K562 (cell line): ENCODE measurements around the gene ADCY6. TPM values are rescaled to one million over a fixed set of nuclear protein-coding genes. Genes with fewer than 3 reads are reported as not detected.

Experiments
- CHD4 ChIP-seq: fragments of 200-600 bp; sonication (generic); IDR thresholded peaks from 3 replicates; pipeline ENCODE4 v1.6.1; 2012; ENCODE audit warnings: low read depth, mild to moderate bottlenecking, mixed read lengths, low read length, inconsistent platforms; ENCODE audit not compliant: insufficient read depth, insufficient replicate concordance, poor library complexity, severe bottlenecking
- CTCF ChIP-seq, 3 experiments: IDR thresholded peaks in 2 of 3; conservative IDR thresholded peaks in 1 of 3; 2 replicates each; pipeline ENCODE4 v1.5.1; 2011 to 2012; ENCODE audit warnings: low read length in 3 of 3, mild to moderate bottlenecking in 3 of 3, control low read depth in 2 of 3, improper control_type of control experiment in 1 of 3, inconsistent platforms in 1 of 3, low read depth in 1 of 3, mixed read lengths in 1 of 3, moderate library complexity in 1 of 3; ENCODE audit not compliant: insufficient read depth in 2 of 3
- ESRRB ChIP-seq: fragments of 250-450 bp; sonication (Bioruptor Pico); IDR thresholded peaks from 2 replicates; pipeline ENCODE4 v1.5.0; 2020; ENCODE audit warnings: mild to moderate bottlenecking, moderate library complexity, borderline replicate concordance
- PRDM10 ChIP-seq: fragments of 450-650 bp; IDR thresholded peaks from 2 replicates; pipeline ENCODE4 v1.6.1; 2018; ENCODE audit not compliant: partially characterized antibody
- ZMIZ1 ChIP-seq, 2 experiments: fragments of 150-350 bp in 1 of 2; IDR thresholded peaks; 2 replicates each; pipeline ENCODE4 v1.6.1; 2012 to 2016; ENCODE audit warnings: low read depth in 2 of 2, low read length in 2 of 2, mild to moderate bottlenecking in 1 of 2, moderate library complexity in 1 of 2
- ZNF165 ChIP-seq: fragments of 250-450 bp; sonication (Bioruptor Pico); IDR thresholded peaks from 2 replicates; pipeline ENCODE4 v1.4.0; 2020; ENCODE audit warnings: borderline replicate concordance
- ZNF431 ChIP-seq: sonication (generic); formaldehyde crosslinking; IDR thresholded peaks from 2 replicates; pipeline ENCODE4 v1.8.0; 2022; ENCODE audit warnings: mild to moderate bottlenecking, missing genetic modification reagents
- polyA plus RNA-seq, 8 experiments: library from polyadenylated mRNA; depleted of rRNA in 4 of 8; stranded (reverse) in 5 of 8; unstranded in 3 of 8; fragments of >200 nt; fragmentation: Nextera tagmentation in 2 of 8; fragmentation: Illumina TruSeq in 1 of 8; extraction: Ambion mirVana in 2 of 8; extraction: Trizol in 1 of 8; gene quantifications; 2 replicates each; pipeline versions ENCODE4 v1.2.1 to v1.2.3, GENCODE V29; 2011 to 2014; ENCODE audit warnings: inconsistent platforms in 1 of 8, missing spikeins in 1 of 8
- total RNA-seq, 7 experiments: library from RNA; depleted of rRNA in 6 of 7; stranded (reverse); fragments of >200 nt in 6 of 7; fragmentation: Illumina TruSeq in 2 of 7; extraction: Trizol in 2 of 7; gene quantifications; 2 replicates each; pipeline versions ENCODE4 v1.2.1 to v1.2.3, GENCODE V29; 2011 to 2021; ENCODE audit warnings: low replicate concordance in 1 of 7
- TF ChIP-seq, protein P1 (sequence below): sonication (generic); formaldehyde crosslinking; IDR thresholded peaks from 2 replicates; pipeline ENCODE4 v1.8.0; 2023; ENCODE audit warnings: mild to moderate bottlenecking, missing genetic modification reagents
- TF ChIP-seq, protein P2 (sequence below): fragments of 250-450 bp; sonication (Bioruptor Pico); IDR thresholded peaks from 2 replicates; pipeline ENCODE4 v1.8.0; 2021; ENCODE audit warnings: moderate library complexity, mild to moderate bottlenecking, inconsistent platforms

The ADCY6 gene
- total and polyA plus RNA-seq, 9 of the 15 experiments (the other 6 are each of a cell fraction or from before 2014, with no cell fraction given): 0.01 to 1.0 (median 0.53) TPM

DNA sequence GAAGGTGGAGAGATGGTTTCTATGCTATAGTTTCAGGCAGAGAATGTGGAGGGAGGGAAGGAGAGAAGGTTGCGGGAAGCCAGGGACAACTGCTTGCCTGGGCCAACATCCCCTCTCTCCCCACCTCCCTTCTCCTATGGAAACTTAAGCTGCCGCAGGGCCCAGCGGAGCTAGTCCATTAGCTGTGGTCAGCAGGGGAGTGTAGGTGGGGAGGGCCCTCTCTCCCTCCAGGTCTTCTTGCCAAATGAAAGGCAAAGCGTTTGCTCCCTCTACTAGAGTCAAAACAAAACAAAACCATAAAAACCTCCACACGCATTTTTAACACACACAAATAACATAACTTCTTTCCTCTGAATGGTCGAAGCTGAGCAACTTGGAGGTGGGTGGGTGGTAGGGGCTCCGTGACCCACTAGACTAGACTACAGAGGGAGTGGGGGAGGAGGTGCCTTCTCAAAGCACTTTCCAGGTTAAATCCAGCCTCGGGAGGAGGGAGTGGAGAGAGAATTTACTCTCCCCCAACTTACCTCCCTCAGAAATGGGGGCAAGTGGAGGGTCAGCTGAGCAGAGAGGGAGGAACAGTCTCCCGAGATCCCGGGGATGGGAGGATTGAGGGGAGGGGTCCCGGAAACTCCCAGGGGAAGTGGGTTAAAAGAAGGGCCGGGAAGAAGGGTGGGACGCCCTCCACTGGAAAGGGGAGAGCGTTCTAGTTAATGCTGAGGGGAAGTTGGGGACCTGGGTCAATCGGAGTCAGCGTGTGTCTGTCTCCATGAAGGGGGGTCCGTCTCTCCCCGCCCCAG, 24.8 kb upstream of the ADCY6 start (continued):
- TF ChIP-seq ZNF431 (CRISPR knock-in tag) (no peak), CHD4 (peak; percentile 4), ZMIZ1 (IDR thresholded peaks at IDR 0.05; ENCODE audit: low read depth in 2 of 2, low read length in 2 of 2) (no peak), CTCF (IDR thresholded peaks at IDR 0.05 in 2 of 3, conservative IDR thresholded peaks at IDR 0.05 in 1 of 3; ENCODE audit: insufficient read depth in 2 of 3, low read depth in 1 of 3, low read length in 3 of 3) (peak in 1 of 3 experiments; percentile 14; a peak in 3 of 6 replicates), ESRRB (CRISPR knock-in tag) (no peak), ZNF165 (CRISPR knock-in tag) (no peak), PRDM10 (peak; percentile 79)
- TF ChIP-seq, protein P1, sequence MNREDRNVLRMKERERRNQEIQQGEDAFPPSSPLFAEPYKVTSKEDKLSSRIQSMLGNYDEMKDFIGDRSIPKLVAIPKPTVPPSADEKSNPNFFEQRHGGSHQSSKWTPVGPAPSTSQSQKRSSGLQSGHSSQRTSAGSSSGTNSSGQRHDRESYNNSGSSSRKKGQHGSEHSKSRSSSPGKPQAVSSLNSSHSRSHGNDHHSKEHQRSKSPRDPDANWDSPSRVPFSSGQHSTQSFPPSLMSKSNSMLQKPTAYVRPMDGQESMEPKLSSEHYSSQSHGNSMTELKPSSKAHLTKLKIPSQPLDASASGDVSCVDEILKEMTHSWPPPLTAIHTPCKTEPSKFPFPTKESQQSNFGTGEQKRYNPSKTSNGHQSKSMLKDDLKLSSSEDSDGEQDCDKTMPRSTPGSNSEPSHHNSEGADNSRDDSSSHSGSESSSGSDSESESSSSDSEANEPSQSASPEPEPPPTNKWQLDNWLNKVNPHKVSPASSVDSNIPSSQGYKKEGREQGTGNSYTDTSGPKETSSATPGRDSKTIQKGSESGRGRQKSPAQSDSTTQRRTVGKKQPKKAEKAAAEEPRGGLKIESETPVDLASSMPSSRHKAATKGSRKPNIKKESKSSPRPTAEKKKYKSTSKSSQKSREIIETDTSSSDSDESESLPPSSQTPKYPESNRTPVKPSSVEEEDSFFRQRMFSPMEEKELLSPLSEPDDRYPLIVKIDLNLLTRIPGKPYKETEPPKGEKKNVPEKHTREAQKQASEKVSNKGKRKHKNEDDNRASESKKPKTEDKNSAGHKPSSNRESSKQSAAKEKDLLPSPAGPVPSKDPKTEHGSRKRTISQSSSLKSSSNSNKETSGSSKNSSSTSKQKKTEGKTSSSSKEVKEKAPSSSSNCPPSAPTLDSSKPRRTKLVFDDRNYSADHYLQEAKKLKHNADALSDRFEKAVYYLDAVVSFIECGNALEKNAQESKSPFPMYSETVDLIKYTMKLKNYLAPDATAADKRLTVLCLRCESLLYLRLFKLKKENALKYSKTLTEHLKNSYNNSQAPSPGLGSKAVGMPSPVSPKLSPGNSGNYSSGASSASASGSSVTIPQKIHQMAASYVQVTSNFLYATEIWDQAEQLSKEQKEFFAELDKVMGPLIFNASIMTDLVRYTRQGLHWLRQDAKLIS (CRISPR knock-in tag): 0 out of 2 replicates have a peak, but pooled peaks have one; percentile 1
- TF ChIP-seq, protein P2, sequence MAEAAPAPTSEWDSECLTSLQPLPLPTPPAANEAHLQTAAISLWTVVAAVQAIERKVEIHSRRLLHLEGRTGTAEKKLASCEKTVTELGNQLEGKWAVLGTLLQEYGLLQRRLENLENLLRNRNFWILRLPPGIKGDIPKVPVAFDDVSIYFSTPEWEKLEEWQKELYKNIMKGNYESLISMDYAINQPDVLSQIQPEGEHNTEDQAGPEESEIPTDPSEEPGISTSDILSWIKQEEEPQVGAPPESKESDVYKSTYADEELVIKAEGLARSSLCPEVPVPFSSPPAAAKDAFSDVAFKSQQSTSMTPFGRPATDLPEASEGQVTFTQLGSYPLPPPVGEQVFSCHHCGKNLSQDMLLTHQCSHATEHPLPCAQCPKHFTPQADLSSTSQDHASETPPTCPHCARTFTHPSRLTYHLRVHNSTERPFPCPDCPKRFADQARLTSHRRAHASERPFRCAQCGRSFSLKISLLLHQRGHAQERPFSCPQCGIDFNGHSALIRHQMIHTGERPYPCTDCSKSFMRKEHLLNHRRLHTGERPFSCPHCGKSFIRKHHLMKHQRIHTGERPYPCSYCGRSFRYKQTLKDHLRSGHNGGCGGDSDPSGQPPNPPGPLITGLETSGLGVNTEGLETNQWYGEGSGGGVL (CRISPR knock-in tag): no peak
